Measurements from ENCODE around the gene SLC44A4.
"Not testable (repeated sequence)": the region's sequence is repeated elsewhere in the genome, so short reads cannot be mapped to it uniquely, and the experiment has no call there.

SLC44A4 gene

DNA sequence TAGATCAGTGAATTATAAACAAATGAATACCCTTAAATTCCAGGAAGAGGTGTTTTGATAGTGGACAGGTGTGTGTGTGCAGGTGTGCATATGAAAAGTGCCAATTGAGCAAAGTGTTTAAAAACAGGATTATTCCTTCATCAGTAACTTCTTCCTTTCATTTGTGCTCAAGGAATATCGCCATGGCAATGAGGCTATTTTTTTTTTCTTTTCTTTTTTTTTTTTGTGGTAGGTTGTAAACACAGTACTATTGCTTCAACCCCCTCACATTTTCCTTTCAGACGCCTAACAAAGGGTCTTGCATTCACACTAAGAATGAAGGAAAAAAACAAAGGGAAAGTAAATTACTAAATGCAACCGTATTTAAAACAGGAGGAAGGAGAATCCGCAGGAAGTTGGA lies 53.2 kb downstream of the SLC44A4 start:
- DNase-seq = no peak

DNA sequence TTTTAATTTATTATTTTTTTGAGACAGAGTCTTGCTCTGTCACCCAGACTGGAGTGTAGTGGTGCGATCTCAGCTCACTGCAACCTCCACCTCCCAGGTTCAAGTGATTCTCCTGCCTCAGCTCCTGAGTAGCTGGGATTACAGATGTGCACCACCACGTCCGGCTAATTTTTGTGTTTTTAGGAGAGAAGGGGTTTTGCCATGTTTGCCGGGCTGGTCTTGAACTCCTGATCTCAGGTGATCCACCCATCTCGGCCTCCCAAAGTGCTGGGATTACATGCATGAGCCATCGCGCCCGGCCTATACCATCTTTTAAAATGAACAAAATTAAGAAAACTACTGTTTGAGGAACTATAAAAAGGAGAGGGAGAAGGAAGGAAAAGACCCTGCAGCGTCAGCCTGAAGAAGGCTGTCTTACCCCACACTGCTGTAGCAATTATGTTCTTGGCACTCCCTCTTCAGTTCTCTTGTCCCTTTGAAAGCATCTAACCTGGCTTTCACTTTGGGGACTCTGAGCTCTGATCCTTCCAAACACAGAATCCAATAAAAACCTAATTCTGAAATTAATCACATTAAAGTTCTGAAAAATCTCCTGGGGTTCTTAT lies 55.1 kb downstream of the SLC44A4 start:
- not testable (repeated sequence) for DNase-seq

GRCh38 chr6:31822036-31822821 lies 56.6 kb downstream of the SLC44A4 start:
- DNase-seq = peak; percentile 75

DNA sequence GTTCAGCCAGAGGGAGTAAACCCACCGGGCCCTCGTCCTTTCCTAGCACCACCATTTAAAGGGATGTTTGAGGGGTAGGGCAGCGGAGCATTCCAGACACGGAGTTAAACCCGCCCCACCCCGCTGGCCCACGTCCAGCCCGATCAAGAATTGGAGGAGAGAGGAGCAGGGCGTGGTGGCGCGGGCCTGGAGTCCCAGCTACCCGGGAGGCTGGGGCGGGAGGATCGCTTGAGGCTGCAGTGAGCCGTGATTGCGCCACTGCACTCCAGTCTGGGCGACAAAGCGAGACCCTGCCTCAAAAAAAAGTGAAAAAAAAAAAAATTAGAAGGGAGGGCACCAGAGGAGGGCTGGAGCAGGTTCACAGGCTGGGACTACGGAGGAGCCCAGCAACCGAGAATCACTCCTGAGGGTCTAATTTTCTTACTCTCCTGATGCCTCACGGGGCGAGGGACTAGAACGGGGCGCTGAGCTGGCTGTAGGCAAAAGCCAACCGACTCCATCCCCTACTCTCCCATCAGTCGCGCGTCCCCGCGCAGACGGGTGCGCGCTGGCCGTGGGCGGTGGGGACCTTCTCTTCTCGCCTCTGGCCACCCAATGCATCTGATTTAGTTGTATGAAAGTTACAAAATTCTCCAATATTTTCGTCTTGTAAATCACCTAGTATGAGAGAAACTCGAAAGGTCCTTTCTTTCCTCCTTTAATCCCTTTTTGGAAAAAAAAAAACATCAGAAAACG lies 57.3 kb downstream of the SLC44A4 start:
- no peak for DNase-seq

- DNase-seq = not testable (repeated sequence)
These were observed 58.4 kb downstream of the SLC44A4 start for GRCh38 chr6:31820399-31820798.

DNA sequence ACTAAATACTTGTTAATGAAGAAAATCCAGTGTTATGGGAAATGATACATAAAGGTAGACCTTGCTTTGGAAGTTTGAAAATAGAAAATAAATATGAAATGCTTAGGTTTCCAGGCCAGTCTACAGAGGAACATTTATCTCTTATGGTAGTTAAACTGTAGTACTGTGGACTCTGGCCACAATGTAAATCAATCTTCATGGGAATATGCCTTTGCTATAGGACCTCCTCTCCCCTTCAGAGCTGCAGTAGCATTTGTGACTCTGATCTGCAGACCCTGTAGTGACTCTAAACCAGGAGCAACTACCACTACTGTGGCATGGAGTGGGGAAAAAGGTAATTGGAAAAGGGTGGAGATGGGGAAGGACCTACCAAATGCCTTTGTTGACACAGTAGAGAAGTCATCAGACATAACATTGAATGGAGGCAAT lies 58.9 kb downstream of the SLC44A4 start:
- no peak for DNase-seq

DNA sequence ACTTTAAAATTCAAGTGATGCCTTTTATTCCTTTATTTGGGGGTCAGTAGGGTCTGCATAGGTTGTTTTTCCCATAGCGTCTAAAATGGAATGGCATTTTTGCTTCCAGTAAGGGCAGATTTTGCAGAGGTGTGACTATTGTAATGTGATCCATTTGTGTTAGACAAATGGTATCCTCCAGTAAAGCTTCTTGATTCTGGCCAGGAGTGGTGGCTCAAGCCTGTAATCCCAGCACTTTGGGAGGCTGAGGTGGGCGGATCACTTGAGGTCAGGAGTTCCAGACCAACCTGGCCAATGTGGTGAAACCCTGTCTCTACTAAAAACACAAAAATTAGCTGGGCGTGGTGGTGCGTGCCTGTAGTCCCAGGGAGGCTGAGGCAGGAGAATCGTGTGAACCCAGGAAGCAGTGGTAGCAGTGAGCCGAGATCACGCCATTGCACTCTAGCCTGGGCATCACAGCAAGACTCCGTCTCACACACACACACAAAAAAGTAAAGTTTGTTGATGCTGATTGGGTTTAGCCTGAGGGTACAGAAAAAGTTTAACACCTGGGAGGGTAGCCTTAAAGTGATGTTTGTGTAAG lies 60.8 kb downstream of the SLC44A4 start:
- not testable (repeated sequence) for DNase-seq

- peak; percentile 68 for DNase-seq
These were observed 61.5 kb downstream of the SLC44A4 start for GRCh38 chr6:31817133-31817928.

DNA sequence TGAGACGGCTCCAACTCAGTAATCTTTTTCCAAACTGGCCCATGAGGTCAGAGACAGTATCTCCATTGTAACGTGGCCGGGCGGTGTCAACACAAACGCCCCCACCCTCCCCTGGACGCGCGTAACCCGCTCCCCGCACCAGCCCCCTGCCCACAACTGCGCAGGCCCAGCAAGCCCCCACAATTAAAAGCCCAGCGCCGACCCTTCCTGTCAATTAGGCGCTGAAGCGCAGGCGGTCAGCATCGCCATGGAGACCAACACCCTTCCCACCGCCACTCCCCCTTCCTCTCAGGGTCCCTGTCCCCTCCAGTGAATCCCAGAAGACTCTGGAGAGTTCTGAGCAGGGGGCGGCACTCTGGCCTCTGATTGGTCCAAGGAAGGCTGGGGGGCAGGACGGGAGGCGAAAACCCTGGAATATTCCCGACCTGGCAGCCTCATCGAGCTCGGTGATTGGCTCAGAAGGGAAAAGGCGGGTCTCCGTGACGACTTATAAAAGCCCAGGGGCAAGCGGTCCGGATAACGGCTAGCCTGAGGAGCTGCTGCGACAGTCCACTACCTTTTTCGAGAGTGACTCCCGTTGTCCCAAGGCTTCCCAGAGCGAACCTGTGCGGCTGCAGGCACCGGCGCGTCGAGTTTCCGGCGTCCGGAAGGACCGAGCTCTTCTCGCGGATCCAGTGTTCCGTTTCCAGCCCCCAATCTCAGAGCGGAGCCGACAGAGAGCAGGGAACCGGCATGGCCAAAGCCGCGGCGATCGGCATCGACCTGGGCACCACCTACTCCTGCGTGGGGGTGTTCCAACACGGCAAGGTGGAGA lies 63.6 kb downstream of the SLC44A4 start, which contains the start of the genes HSPA1A and HSPA1L:
TSS of gene HSPA1A (plus strand) at position 519 of the 814 bp plus-strand sequence. CDS start at position 733, 214 bp downstream.
TSS of gene HSPA1L (minus strand) at position 259 of the 814 bp plus-strand sequence. CDS start 3,311 bp downstream, outside the sequence.
- peak; percentile 40 for DNase-seq

GRCh38 chr6:31814677-31815024 lies 64.1 kb downstream of the SLC44A4 start:
- DNase-seq = peak; percentile 66

GRCh38 chr6:31813465-31813849 lies 65.3 kb downstream of the SLC44A4 start:
- DNase-seq = no peak
